ENCODE results near the gene SLC16A1. TPM values are rescaled to one million over a fixed set of nuclear protein-coding genes. Genes with fewer than 3 reads are reported as not detected.

The SLC16A1 gene
- total and polyA plus RNA-seq, 2 of the 8 experiments (the other 6 are each of a cell fraction or from before 2014, with no cell fraction given) = 435 to 545 TPM

GRCh38 chr1:112974646-112975045 is 18.6 kb upstream of the SLC16A1 start:
- H3K79me2 ChIP-seq (ENCODE audit: control insufficient read depth in 1 of 2, insufficient read depth in 2 of 2, low read length in 2 of 2) = no peaks in the 10 kb centered on the region
- H3K36me3 ChIP-seq (ENCODE audit: control insufficient read depth in 2 of 4, insufficient read depth in 4 of 4, low read length in 3 of 4) = peaks cover 0 to 5% (median 1%) of the 10 kb centered on the region in 4 experiments; a peak in 4 of 8 replicates
- H2BK20ac ChIP-seq (ENCODE audit: low read length) = no peak overlapping the region
- no peaks in the 10 kb centered on the region for H3K23me2 ChIP-seq (ENCODE audit: low read depth, low read length)
- H2BK5ac ChIP-seq (ENCODE audit: low read depth, low read length) = no peak overlapping the region
- H4K20me1 ChIP-seq (replicated peaks in 1 of 2; ENCODE audit: control insufficient read depth in 1 of 2, insufficient read depth in 2 of 2, low read length in 2 of 2) = no peaks in the 10 kb centered on the region
- ChIA-PET CTCF (ENCODE audit: partially characterized antibody) (no interaction called here), POLR2A (ENCODE audit: partially characterized antibody) (interaction anchor here (0.9 to 1.5 kb wide), 4 partner anchors 13 to 67 kb away, joined by 3 to 4 read pairs (median 3); no protein-coding TSS in a partner anchor)
- H3K27ac ChIP-seq (ENCODE audit: low read depth, low read length) = no peak overlapping the region
- no peak overlapping the region for H3K23ac ChIP-seq (ENCODE audit: insufficient read length)
- H2BK15ac ChIP-seq (ENCODE audit: low read length) = no peak overlapping the region
- H2BK120ac ChIP-seq (replicated peaks; ENCODE audit: low read depth, low read length) = no peak overlapping the region
- H3K4me3 ChIP-seq (ENCODE audit: extremely low read depth in 1 of 4, insufficient read depth in 2 of 4, low read depth in 3 of 4, low read length in 4 of 4) = no peak overlapping the region
- H3K4me1 ChIP-seq (replicated peaks in 1 of 4; ENCODE audit: control insufficient read depth in 3 of 4, insufficient read depth in 4 of 4, low read length in 3 of 4) = no peaks in the 10 kb centered on the region; a peak in 1 of 7 replicates
- H2AK5ac ChIP-seq (ENCODE audit: low read depth, low read length) = no peak overlapping the region
- no peak overlapping the region for H3K9ac ChIP-seq (replicated peaks in 1 of 4; ENCODE audit: extremely low read depth in 1 of 4, low read depth in 3 of 4, low read length in 3 of 4)
- no peak overlapping the region for H3K4me2 ChIP-seq (ENCODE audit: insufficient read depth in 1 of 2, low read depth in 2 of 2, low read length in 2 of 2)
- H3K9me3 ChIP-seq (ENCODE audit: insufficient read depth in 2 of 2, low read depth in 1 of 2, low read length in 1 of 2) = no peaks in the 10 kb centered on the region
- no peak overlapping the region for H4K91ac ChIP-seq (replicated peaks; ENCODE audit: insufficient read length, low read length)
- no peak overlapping the region for H2BK12ac ChIP-seq (ENCODE audit: low read depth, low read length)
- no peaks in the 10 kb centered on the region for H3K79me1 ChIP-seq (ENCODE audit: low read depth, low read length)
- no peak overlapping the region for H3K18ac ChIP-seq (ENCODE audit: extremely low read depth, low read length)
- H2AFZ ChIP-seq (ENCODE audit: low read length) = no peak overlapping the region
- H4K8ac ChIP-seq (ENCODE audit: extremely low read depth, insufficient read depth, low read length) = no peak overlapping the region
- no peak overlapping the region for H3K14ac ChIP-seq (ENCODE audit: insufficient read length)
- no peak for FAIRE-seq
- no peaks in the 10 kb centered on the region for H3K27me3 ChIP-seq (replicated peaks in 1 of 4; ENCODE audit: control insufficient read depth in 3 of 4, extremely low read depth in 1 of 4, insufficient read depth in 3 of 4, low read length in 3 of 4)
- WGBS, 2 experiments (ENCODE audit: extremely low coverage in 1 of 2, insufficient coverage in 1 of 2, insufficient read length in 1 of 2, insufficient replicate concordance in 2 of 2, low coverage in 1 of 2, low lambda C conversion rate in 2 of 2, missing lambda C conversion rate in 1 of 2) = 80% methylated on average over 1 of the region's 1 CpG; no CpG with 5 or more reads in 1 of the 2 experiments
- H3K4ac ChIP-seq (replicated peaks; ENCODE audit: insufficient read length, low read depth, low read length) = no peak overlapping the region
- no peak for DNase-seq (ENCODE audit: low read depth in 1 of 2, low spot score in 2 of 2)
- H4K5ac ChIP-seq (ENCODE audit: insufficient read length, low read depth, low read length) = no peak overlapping the region
- no peak overlapping the region for H3K56ac ChIP-seq (replicated peaks; ENCODE audit: insufficient read length, low read depth, low read length)
- TF ChIP-seq SRF (IDR thresholded peaks at IDR 0.05; ENCODE audit: low read depth, low read length) = no peak
- TF ChIP-seq CREB1 (IDR thresholded peaks at IDR 0.05) = no peak
- TF ChIP-seq HDAC6 (IDR thresholded peaks at IDR 0.05; ENCODE audit: low read depth, low read length) = no peak
- no peak for TF ChIP-seq KDM1A (IDR thresholded peaks at IDR 0.05; ENCODE audit: borderline replicate concordance, low read length)
- no peak for TF ChIP-seq POLR2AphosphoS5 (IDR thresholded peaks at IDR 0.05; ENCODE audit: low read depth, low read length)
- no peak for TF ChIP-seq TEAD4 (IDR thresholded peaks at IDR 0.05; ENCODE audit: low read depth, low read length)
- no peak for TF ChIP-seq BRCA1 (IDR thresholded peaks at IDR 0.05; ENCODE audit: low read depth, low read length)
- no peak for TF ChIP-seq TBP (IDR thresholded peaks at IDR 0.05; ENCODE audit: low read depth, low read length)
- no peak for TF ChIP-seq SP1 (IDR thresholded peaks at IDR 0.05; ENCODE audit: low read depth, low read length)
- no peak for TF ChIP-seq JUND (IDR thresholded peaks at IDR 0.05; ENCODE audit: low read length)
- TF ChIP-seq PHF8 (conservative IDR thresholded peaks at IDR 0.05; ENCODE audit: low read depth, low read length) = no peak
- no peak for TF ChIP-seq RNF2 (IDR thresholded peaks at IDR 0.05; ENCODE audit: borderline replicate concordance, low read depth, low read length, missing control alignments, poor library complexity, severe bottlenecking)
- no peak for TF ChIP-seq EGR1 (IDR thresholded peaks at IDR 0.05; ENCODE audit: borderline replicate concordance, low read depth, low read length)
- no peak for TF ChIP-seq SIX5 (IDR thresholded peaks at IDR 0.05; ENCODE audit: low read depth, low read length)
- no peak for TF ChIP-seq CBX8 (IDR thresholded peaks at IDR 0.05; ENCODE audit: borderline replicate concordance, low read depth, low read length)
- no peak for TF ChIP-seq SP4 (IDR thresholded peaks at IDR 0.05; ENCODE audit: low read length)

Data from H1 (cell line).